BLaER1 treated with 17β-estradiol and CSF1 and Interleukin-3, amounts not matched to agents 10 nM and 100 nM (cell line): Measurements from ENCODE around the gene SV2C.

Experiments
- H3K27ac ChIP-seq, 11 experiments: shearing (Covaris generic); formaldehyde crosslinking; 2 replicates each; pipeline ENCODE4 v1.8.1; 2022
- H3K27me3 ChIP-seq, 11 experiments: shearing (Covaris generic); formaldehyde crosslinking; 2 replicates each; pipeline ENCODE4 v1.8.1; 2022
- H3K36me3 ChIP-seq, 11 experiments: shearing (Covaris generic); formaldehyde crosslinking; 2 replicates each; pipeline ENCODE4 v1.8.1; 2022
- H3K4me1 ChIP-seq, 10 experiments: shearing (Covaris generic); formaldehyde crosslinking; 2 replicates each; pipeline ENCODE4 v1.8.1; 2022
- H3K4me2 ChIP-seq, 11 experiments: shearing (Covaris generic); formaldehyde crosslinking; 2 replicates each; pipeline ENCODE4 v1.8.1; 2022
- H3K4me3 ChIP-seq, 10 experiments: shearing (Covaris generic); formaldehyde crosslinking; 2 replicates each; pipeline ENCODE4 v1.8.1; 2022
- H3K9ac ChIP-seq, 11 experiments: shearing (Covaris generic); formaldehyde crosslinking; 2 replicates each; pipeline ENCODE4 v1.8.1; 2022
- H3K9me3 ChIP-seq, 11 experiments: shearing (Covaris generic); formaldehyde crosslinking; replicated peaks in 1 of 11; 2 replicates each; pipeline ENCODE4 v1.8.1; 2022
- H4K20me1 ChIP-seq, 11 experiments: shearing (Covaris generic); formaldehyde crosslinking; 2 replicates each; pipeline ENCODE4 v1.8.1; 2022
- Cebpa-rat ChIP-seq, 11 experiments: shearing (Covaris generic); IDR thresholded peaks; 2 replicates each; pipeline ENCODE4 v1.8.1; 2022

SV2C gene

GRCh38 chr5:76250463-76250862, 167.3 kb downstream of the SV2C start:
- H3K36me3 ChIP-seq: no peaks in the 10 kb centered on the region
- H3K9ac ChIP-seq: no peak overlapping the region
- H4K20me1 ChIP-seq: no peaks in the 10 kb centered on the region
- no peaks in the 10 kb centered on the region for H3K27me3 ChIP-seq
- H3K4me3 ChIP-seq: no peak overlapping the region
- H3K9me3 ChIP-seq: no peaks in the 10 kb centered on the region
- no peak for TF ChIP-seq Cebpa-rat (IDR thresholded peaks at IDR 0.05)
- H3K4me2 ChIP-seq: no peak overlapping the region
- 0 out of 20 replicates have a peak, but pooled peaks cover 0 to 6% (median 0%) of the 10 kb centered on the region in 10 experiments for H3K4me1 ChIP-seq
- H3K27ac ChIP-seq: no peak overlapping the region

GRCh38 chr5:76251656-76252055, 168.5 kb downstream of the SV2C start:
- H3K27me3 ChIP-seq: no peaks in the 10 kb centered on the region
- H3K4me1 ChIP-seq: peaks cover 0 to 10% (median 4%) of the 10 kb centered on the region in 10 experiments; a peak in 13 of 20 replicates

GRCh38 chr5:76252437-76252836, 169.3 kb downstream of the SV2C start:
- H3K4me3 ChIP-seq: no peak overlapping the region
- H3K4me2 ChIP-seq: no peak overlapping the region
- H3K27ac ChIP-seq: no peak overlapping the region
- H3K9me3 ChIP-seq: no peaks in the 10 kb centered on the region
- peaks cover 0 to 18% (median 4%) of the 10 kb centered on the region in 10 experiments; a peak in 13 of 20 replicates for H3K4me1 ChIP-seq
- no peaks in the 10 kb centered on the region for H4K20me1 ChIP-seq
- H3K36me3 ChIP-seq: no peaks in the 10 kb centered on the region
- H3K27me3 ChIP-seq: no peaks in the 10 kb centered on the region
- no peak for TF ChIP-seq Cebpa-rat (IDR thresholded peaks at IDR 0.05)
- H3K9ac ChIP-seq: no peak overlapping the region

More at GRCh38 chr5:76251656-76252055, 168.5 kb downstream of the SV2C start:
- TF ChIP-seq Cebpa-rat (IDR thresholded peaks at IDR 0.05): no peak
- H3K36me3 ChIP-seq: no peaks in the 10 kb centered on the region
- no peak overlapping the region for H3K4me3 ChIP-seq
- no peak overlapping the region for H3K4me2 ChIP-seq
- H4K20me1 ChIP-seq: no peaks in the 10 kb centered on the region
- H3K9ac ChIP-seq: no peak overlapping the region
- no peaks in the 10 kb centered on the region for H3K9me3 ChIP-seq
- no peak overlapping the region for H3K27ac ChIP-seq

GRCh38 chr5:76256116-76256889, 173.1 kb downstream of the SV2C start:
- Histone ChIP-seq H3K9me3 (no peaks in the 10 kb centered on the region; a peak in 1 of 22 replicates), H3K27me3 (no peaks in the 10 kb centered on the region), H3K4me3 (no peak overlapping the region), H3K9ac (0 out of 22 replicates have a peak overlapping the region, but pooled peaks of 1 of the 11 experiments have one; percentile 10), H4K20me1 (no peaks in the 10 kb centered on the region), H3K27ac (no peak overlapping the region), H3K4me1 (peaks cover 0 to 43% (median 4%) of the 10 kb centered on the region in 10 experiments; a peak in 13 of 20 replicates), H3K4me2 (peak overlapping the region in 8 of 11 experiments; percentile 8 to 46 (median 34); a peak in 11 of 22 replicates), H3K36me3 (no peaks in the 10 kb centered on the region)
- TF ChIP-seq Cebpa-rat (IDR thresholded peaks at IDR 0.05): no peak

GRCh38 chr5:76257225-76257833, 174.1 kb downstream of the SV2C start:
- Histone ChIP-seq H3K4me1 (peaks cover 0 to 43% (median 4%) of the 10 kb centered on the region in 10 experiments; a peak in 13 of 20 replicates), H3K4me3 (no peak overlapping the region), H3K27me3 (no peaks in the 10 kb centered on the region), H3K9me3 (peaks cover 0 to 10% (median 1%) of the 10 kb centered on the region in 11 experiments; a peak in 6 of 22 replicates), H3K9ac (no peak overlapping the region), H3K36me3 (no peaks in the 10 kb centered on the region), H3K4me2 (0 out of 22 replicates have a peak overlapping the region, but pooled peaks of 1 of the 11 experiments have one; percentile 4), H3K27ac (no peak overlapping the region; a peak in 1 of 22 replicates), H4K20me1 (no peaks in the 10 kb centered on the region)
- no peak for TF ChIP-seq Cebpa-rat (IDR thresholded peaks at IDR 0.05)

- Histone ChIP-seq H3K36me3 (no peaks in the 10 kb centered on the region), H3K27me3 (no peaks in the 10 kb centered on the region), H3K9me3 (peaks cover 0 to 16% (median 3%) of the 10 kb centered on the region in 11 experiments; a peak in 8 of 22 replicates), H4K20me1 (no peaks in the 10 kb centered on the region), H3K9ac (no peak overlapping the region), H3K4me1 (peaks cover 0 to 43% (median 4%) of the 10 kb centered on the region in 10 experiments; a peak in 13 of 20 replicates), H3K27ac (no peak overlapping the region), H3K4me2 (peak overlapping the region in 1 of 11 experiments; percentile 4; a peak in 1 of 22 replicates), H3K4me3 (no peak overlapping the region)
- no peak for TF ChIP-seq Cebpa-rat (IDR thresholded peaks at IDR 0.05)
Measured at GRCh38 chr5:76257897-76258296, 174.7 kb downstream of the SV2C start.

- Histone ChIP-seq H3K4me2 (no peak overlapping the region), H3K27ac (no peak overlapping the region)
- TF ChIP-seq Cebpa-rat (IDR thresholded peaks at IDR 0.05): no peak
Measured at GRCh38 chr5:76264681-76265080, 181.5 kb downstream of the SV2C start.

GRCh38 chr5:76269259-76269931, 186.2 kb downstream of the SV2C start:
- no peak overlapping the region for H3K4me3 ChIP-seq
- no peak overlapping the region; a peak in 1 of 22 replicates for H3K9ac ChIP-seq

More at GRCh38 chr5:76264681-76265080, 181.5 kb downstream of the SV2C start:
- H4K20me1 ChIP-seq: no peaks in the 10 kb centered on the region
- H3K9ac ChIP-seq: no peak overlapping the region
- peaks cover 0 to 33% (median 0%) of the 10 kb centered on the region in 10 experiments; a peak in 6 of 20 replicates for H3K4me1 ChIP-seq
- H3K27me3 ChIP-seq: no peaks in the 10 kb centered on the region
- H3K4me3 ChIP-seq: no peak overlapping the region
- H3K9me3 ChIP-seq: peaks cover 20 to 40% (median 28%) of the 10 kb centered on the region in 11 experiments
- H3K36me3 ChIP-seq: no peaks in the 10 kb centered on the region

More at GRCh38 chr5:76269259-76269931, 186.2 kb downstream of the SV2C start:
- H3K27ac ChIP-seq: peak overlapping the region in 3 of 11 experiments; percentile 33 to 70 (median 65); a peak in 5 of 22 replicates
- H3K36me3 ChIP-seq: no peaks in the 10 kb centered on the region
- H3K4me2 ChIP-seq: peak overlapping the region in 3 of 11 experiments; percentile 67 to 86 (median 84); a peak in 6 of 22 replicates
- H3K4me1 ChIP-seq: peaks cover 11 to 71% (median 14%) of the 10 kb centered on the region in 10 experiments
- no peaks in the 10 kb centered on the region for H3K27me3 ChIP-seq
- peaks cover 6 to 21% (median 11%) of the 10 kb centered on the region in 11 experiments; a peak in 20 of 22 replicates for H3K9me3 ChIP-seq
- TF ChIP-seq Cebpa-rat (IDR thresholded peaks at IDR 0.05): no peak
- H4K20me1 ChIP-seq: no peaks in the 10 kb centered on the region
